Activated naive CD8-positive, alpha-beta T cell treated with anti-CD3 and anti-CD28 coated beads, Interleukin-2, amount 50 U/mL, for 16 hours (primary cell): ENCODE data around the gene NOLC1.
A peak's percentile ranks its signal among the peaks of the same experiment; 100 is the strongest.

Experiments
- DNase-seq: peaks from one replicate; pipeline ENCODE4 v3.0.0-alpha.2; 2020; ENCODE audit warnings: low read depth, low spot score

Gene NOLC1

GRCh38 chr10:102121739-102122372 is 30.3 kb upstream of the NOLC1 start:
- DNase-seq, result no peak

GRCh38 chr10:102122450-102122849 is 29.7 kb upstream of the NOLC1 start:
- DNase-seq, result no peak

GRCh38 chr10:102123223-102123622 is 29.0 kb upstream of the NOLC1 start:
- DNase-seq, result no peak

- no peak for DNase-seq
Measured at GRCh38 chr10:102131286-102132170, 20.7 kb upstream of the NOLC1 start.

- DNase-seq, result no peak
Measured at GRCh38 chr10:102132193-102132562, 20.0 kb upstream of the NOLC1 start.

DNA sequence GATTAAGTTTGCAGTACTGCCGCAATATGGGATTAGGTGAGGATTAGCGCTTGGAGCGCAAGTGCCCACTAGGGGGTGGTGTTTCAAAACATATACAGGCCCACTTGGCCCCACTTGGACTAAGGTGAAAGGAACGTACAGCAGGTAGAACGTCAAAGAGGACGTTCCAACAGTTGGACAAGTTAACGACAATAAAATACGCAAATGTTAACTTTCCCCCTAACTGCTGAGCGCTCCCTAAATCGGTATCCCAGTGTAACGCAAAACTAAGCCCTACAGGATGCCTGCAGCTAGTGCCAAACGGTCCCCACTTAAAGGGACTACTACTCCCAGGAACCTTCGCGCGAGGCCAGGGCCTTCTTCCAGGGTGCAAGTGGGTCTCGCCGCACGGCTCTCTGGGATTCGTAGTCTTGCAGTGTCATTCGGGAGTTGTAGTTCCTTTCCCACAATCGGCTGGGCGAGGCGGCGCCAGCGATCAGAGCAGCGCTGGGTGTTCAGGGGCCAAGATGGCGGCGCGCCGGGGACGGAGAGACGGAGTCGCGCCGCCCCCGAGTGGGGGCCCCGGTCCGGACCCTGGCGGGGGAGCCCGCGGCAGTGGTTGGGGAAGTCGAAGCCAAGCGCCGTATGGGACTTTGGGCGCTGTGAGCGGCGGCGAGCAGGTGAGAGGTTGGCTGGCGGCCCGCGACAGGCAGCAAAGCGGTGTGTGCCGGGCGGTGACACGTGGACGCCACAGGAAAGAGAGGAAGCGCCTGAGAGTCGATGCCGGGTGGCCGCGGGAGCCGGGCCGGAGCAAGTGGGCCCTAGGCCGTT is 19.4 kb upstream of the NOLC1 start, which contains the start of gene PPRC1:
Gene PPRC1, plus strand, starts transcription at position 478 of the 810 bp plus-strand sequence. Its CDS starts 29 bp downstream, at position 507.
- DNase-seq, result peak; percentile 93

- DNase-seq, result peak; percentile 48
Measured at GRCh38 chr10:102133373-102134195, 18.6 kb upstream of the NOLC1 start.

DNA sequence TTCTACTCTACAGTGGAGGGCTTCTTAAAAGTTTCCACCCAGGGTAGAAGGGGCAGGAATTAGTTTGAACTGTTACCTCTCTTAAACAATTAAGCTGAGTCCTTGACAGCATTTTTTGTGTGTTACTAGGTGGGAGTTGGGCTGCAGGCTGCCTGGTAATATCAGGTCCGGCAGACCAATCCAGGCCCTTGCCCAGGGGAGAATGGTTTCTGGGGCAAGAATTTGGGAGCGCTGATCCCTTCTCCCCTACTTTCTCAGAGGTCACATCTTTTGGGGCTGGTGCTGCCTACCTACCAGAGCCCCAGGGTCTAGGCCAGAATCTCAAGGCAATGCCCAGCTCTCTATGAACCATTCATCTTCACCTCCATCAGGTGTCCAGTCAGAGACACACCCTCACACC is 17.8 kb upstream of the NOLC1 start:
- no peak for DNase-seq

DNA sequence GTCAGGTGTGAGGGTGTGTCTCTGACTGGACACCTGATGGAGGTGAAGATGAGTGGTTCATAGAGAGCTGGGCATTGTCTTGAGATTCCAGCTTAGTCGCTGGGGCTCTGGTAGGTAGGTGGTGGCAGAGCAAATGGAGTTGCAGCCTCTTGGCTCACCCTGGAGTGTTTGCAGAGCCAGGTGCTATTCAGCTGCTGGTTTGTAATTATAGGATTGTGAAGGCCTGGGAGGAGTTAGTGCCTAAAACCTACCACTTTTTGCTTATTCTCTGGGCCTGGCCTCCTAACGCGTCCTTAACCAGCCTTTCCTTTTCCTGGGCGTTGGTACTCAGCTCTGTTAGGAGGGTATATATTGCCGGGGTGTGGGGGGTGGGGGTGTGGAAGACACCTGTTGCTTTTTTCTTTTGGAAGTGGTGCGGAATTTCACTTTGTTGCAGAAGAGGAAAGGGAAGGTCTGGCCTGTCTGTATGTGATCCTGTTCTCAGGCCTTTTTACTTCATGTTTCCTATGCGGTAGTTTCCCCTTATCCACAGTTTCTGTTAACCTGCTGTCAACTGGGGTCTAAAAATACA is 16.1 kb upstream of the NOLC1 start:
- no peak for DNase-seq

- no peak for DNase-seq
Measured at GRCh38 chr10:102139281-102140110, 12.7 kb upstream of the NOLC1 start.

DNA sequence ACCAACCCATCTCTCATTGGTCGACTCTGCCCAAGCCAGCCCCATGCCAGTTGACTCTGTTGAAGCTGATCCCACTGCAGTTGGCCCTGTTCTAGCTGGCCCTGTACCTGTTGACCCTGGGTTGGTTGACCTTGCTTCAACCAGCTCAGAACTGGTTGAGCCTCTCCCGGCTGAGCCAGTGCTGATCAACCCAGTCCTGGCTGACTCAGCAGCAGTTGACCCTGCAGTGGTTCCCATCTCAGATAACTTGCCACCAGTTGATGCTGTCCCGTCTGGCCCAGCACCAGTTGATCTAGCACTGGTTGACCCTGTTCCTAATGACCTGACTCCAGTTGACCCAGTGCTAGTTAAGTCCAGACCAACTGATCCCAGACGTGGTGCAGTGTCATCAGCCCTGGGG is 12.0 kb upstream of the NOLC1 start:
- DNase-seq, result no peak

DNA sequence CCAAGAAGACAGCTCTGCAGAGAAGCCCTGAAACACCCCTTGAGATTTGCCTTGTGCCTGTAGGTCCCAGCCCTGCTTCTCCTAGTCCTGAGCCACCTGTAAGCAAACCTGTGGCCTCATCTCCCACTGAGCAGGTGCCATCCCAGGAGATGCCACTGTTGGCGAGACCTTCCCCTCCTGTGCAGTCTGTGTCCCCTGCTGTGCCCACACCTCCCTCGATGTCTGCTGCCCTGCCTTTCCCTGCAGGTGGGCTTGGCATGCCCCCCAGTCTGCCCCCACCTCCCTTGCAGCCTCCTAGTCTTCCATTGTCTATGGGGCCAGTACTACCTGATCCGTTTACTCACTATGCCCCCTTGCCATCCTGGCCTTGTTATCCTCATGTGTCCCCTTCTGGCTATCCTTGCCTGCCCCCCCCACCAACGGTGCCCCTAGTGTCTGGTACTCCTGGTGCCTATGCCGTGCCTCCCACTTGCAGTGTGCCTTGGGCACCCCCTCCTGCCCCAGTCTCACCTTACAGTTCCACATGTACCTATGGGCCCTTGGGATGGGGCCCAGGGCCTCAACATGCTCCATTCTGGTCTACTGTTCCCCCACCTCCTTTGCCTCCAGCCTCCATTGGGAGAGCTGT is 11.2 kb upstream of the NOLC1 start:
- DNase-seq, result no peak

- no peak for DNase-seq
Measured at GRCh38 chr10:102141583-102142107, 10.5 kb upstream of the NOLC1 start.

- DNase-seq, result no peak
Measured at GRCh38 chr10:102146971-102147428, 5.2 kb upstream of the NOLC1 start.

DNA sequence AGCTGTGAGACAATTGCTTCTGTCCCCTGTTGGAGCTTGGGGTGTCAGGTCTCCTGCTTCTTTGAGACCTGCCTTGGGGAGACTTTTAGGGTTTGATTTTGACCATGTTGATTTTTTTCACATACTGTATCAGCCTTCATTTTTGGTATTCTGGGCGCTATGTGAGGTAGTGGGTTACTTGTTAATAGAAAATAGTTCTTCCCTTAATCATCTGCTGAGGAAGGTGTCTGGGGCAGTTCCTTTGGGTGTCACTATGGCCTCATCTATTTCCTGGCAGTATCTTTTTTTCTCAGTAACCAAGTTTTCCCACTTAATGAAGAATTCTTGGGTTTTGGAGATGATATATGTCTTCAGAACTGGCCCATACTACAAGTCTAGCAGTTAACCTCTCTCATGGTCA is 4.6 kb upstream of the NOLC1 start:
- DNase-seq, result no peak

GRCh38 chr10:102148275-102148674 is 3.9 kb upstream of the NOLC1 start:
- DNase-seq, result no peak

DNA sequence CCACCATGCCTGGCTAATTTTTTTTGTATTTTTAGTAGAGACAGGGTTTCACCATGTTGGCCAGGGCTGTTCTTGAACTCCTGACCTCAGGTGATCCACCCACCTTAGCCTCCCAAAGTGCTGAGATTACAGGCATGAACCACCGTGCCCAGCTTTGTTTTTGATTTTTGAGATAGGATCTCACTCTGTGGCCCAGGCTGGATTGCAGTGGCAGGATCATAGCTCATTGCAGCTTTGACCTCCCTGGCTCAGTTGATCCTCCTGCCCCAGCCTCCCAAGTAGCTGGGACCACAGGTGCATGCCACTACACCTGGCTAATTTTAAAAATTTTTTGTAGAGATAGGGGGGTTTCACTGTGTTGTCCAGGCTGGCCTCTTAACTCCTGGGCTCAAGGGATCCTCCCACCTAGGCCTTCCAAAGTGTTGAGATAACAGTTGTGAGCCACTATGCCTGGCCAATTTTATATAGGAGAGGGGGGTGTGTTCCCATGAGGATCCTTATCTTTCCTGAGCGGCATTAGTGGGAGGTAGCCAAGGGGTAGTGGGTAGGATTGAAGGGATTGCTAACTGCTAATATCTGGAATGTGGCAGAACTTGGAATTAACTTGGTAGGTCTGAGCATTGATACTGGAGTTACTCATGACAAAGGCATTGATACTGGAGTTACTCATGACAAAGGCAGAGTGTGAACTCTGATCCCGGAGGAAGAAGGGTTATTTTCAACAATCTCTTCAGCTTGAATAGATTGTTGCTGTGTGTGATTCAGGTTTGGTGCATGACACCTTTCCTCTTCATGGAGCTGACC is 1.0 kb upstream of the NOLC1 start:
- no peak for DNase-seq

DNA sequence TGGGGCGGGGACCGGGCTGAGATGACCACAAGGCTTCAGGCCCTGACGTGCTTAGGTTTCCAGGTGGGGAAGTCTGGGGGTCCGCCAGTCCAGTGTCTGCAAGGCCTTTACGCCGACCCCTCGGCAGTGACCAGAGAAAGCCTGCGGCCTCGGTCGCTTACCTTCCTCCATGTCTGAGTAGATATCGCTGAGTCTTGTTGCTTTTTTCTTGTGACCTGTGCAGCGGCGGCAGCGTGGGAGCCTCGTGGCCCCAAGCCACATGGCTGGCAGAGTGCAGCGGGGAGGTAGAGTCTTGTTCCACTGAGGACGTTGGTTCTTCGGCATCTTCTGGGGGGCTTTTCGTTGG is 329 bp downstream of the NOLC1 start:
- peak; percentile 23 for DNase-seq
